IMR-90 (cell line): Measurements from ENCODE around the gene ENHO. TPM values are rescaled to one million over a fixed set of nuclear protein-coding genes. Genes with fewer than 3 reads are reported as not detected.

Source experiments
- ATAC-seq: fragments of 200-7000 bp; cut with Tn5 transposase; 2 replicates; pipeline ENCODE4 v1.9.1; 2020; ENCODE audit warnings: low read depth, mild to moderate bottlenecking, moderate library complexity
- BruUV-seq: library from RNA; stranded (reverse); fragments of 400-500 nt; replicated peaks from 2 replicates; lab custom pipeline; 2021; lab: Mats Ljungman, UMichigan
- CTCF ChIA-PET: fragments of 300-600 bp; formaldehyde crosslinking; extraction: SDS; loops from one replicate; lab custom pipeline; 2021; ENCODE audit warnings: antibody characterized with exemption; lab: Yijun Ruan, JAX
- POLR2A ChIA-PET: fragments of 300-600 bp; sonication (Branson Sonifier 250); formaldehyde crosslinking; loops from one replicate; lab custom pipeline; 2022; ENCODE audit warnings: antibody characterized with exemption; ENCODE audit not compliant: unreplicated experiment; lab: Charles Lee
- DNase-seq: peaks from one replicate; pipeline ENCODE4 v3.0.0; 2013
- H2AFZ ChIP-seq: replicated peaks from 2 replicates; pipeline ENCODE3; 2013; ENCODE audit warnings: low read length, mild to moderate bottlenecking; ENCODE audit not compliant: poor library complexity
- H2AK5ac ChIP-seq: 2 replicates; pipeline ENCODE4 v1.6.1; 2013; ENCODE audit warnings: low read depth, low read length, inconsistent platforms
- H2AK9ac ChIP-seq: replicated peaks from 2 replicates; pipeline ENCODE3; 2013; ENCODE audit warnings: mild to moderate bottlenecking, low read depth, low read length, moderate library complexity; ENCODE audit not compliant: poor library complexity
- H2BK120ac ChIP-seq: 2 replicates; pipeline ENCODE4 v1.6.1; 2013; ENCODE audit warnings: low read depth, low read length, inconsistent platforms
- H2BK15ac ChIP-seq: 3 replicates; pipeline ENCODE4 v1.6.1; 2013; ENCODE audit warnings: low read depth, low read length, inconsistent platforms
- H2BK20ac ChIP-seq: 2 replicates; pipeline ENCODE4 v1.6.1; 2013; ENCODE audit warnings: low read depth, mild to moderate bottlenecking, inconsistent platforms, low read length, moderate library complexity
- H2BK5ac ChIP-seq: 2 replicates; pipeline ENCODE4 v1.6.1; 2013; ENCODE audit warnings: mild to moderate bottlenecking, low read depth, low read length, inconsistent platforms; ENCODE audit not compliant: poor library complexity, severe bottlenecking
- H3K14ac ChIP-seq: replicated peaks from 2 replicates; pipeline ENCODE4 v1.6.1; 2013; ENCODE audit warnings: low read depth, low read length, inconsistent platforms
- H3K18ac ChIP-seq: 2 replicates; pipeline ENCODE4 v1.6.1; 2013; ENCODE audit warnings: low read depth, low read length, control low read depth
- H3K23ac ChIP-seq: 2 replicates; pipeline ENCODE4 v1.6.1; 2013; ENCODE audit warnings: low read depth, low read length, inconsistent platforms
- H3K27ac ChIP-seq: 2 replicates; pipeline ENCODE4 v1.5.1; 2013; ENCODE audit warnings: mild to moderate bottlenecking, control low read depth, low read length; ENCODE audit not compliant: insufficient read depth
- H3K27me3 ChIP-seq: 2 replicates; pipeline ENCODE4 v1.6.1; 2013; ENCODE audit warnings: low read length; ENCODE audit not compliant: control insufficient read depth, insufficient read depth
- H3K36me3 ChIP-seq: 2 replicates; pipeline ENCODE4 v1.6.1; 2013; ENCODE audit warnings: low read length, mixed read lengths; ENCODE audit not compliant: control insufficient read depth, insufficient read depth
- H3K4ac ChIP-seq: 2 replicates; pipeline ENCODE4 v1.6.1; 2013; ENCODE audit warnings: low read depth, low read length, inconsistent platforms
- H3K4me1 ChIP-seq: 2 replicates; pipeline ENCODE4 v1.6.1; 2013; ENCODE audit warnings: low read length, mixed read lengths; ENCODE audit not compliant: control insufficient read depth, insufficient read depth
- H3K4me2 ChIP-seq: 2 replicates; pipeline ENCODE4 v1.6.1; 2013; ENCODE audit warnings: low read depth, mild to moderate bottlenecking, control low read depth, low read length, moderate library complexity
- H3K4me3 ChIP-seq: 2 replicates; pipeline ENCODE4 v1.5.1; 2013; ENCODE audit warnings: low read depth, mild to moderate bottlenecking, control low read depth, low read length, moderate library complexity; ENCODE audit not compliant: insufficient read depth
- H3K56ac ChIP-seq: 2 replicates; pipeline ENCODE4 v1.6.1; 2013; ENCODE audit warnings: low read length, inconsistent platforms; ENCODE audit not compliant: insufficient read depth; ENCODE audit errors: extremely low read depth
- H3K79me1 ChIP-seq, 2 experiments: 2 replicates each; pipeline ENCODE4 v1.6.1; 2013; ENCODE audit warnings: low read length in 2 of 2, inconsistent platforms in 1 of 2, low read depth in 1 of 2
- H3K9ac ChIP-seq: 2 replicates; pipeline ENCODE4 v1.6.1; 2013; ENCODE audit warnings: low read depth, low read length, control low read depth
- H3K9me1 ChIP-seq: 2 replicates; pipeline ENCODE4 v1.6.1; 2013; ENCODE audit warnings: low read length, inconsistent platforms; ENCODE audit not compliant: insufficient read depth
- H3K9me3 ChIP-seq: 2 replicates; pipeline ENCODE4 v1.6.1; 2013; ENCODE audit warnings: low read length; ENCODE audit not compliant: control insufficient read depth, insufficient read depth
- H4K20me1 ChIP-seq: 2 replicates; pipeline ENCODE4 v1.6.1; 2013; ENCODE audit warnings: low read length, inconsistent platforms; ENCODE audit not compliant: insufficient read depth
- H4K5ac ChIP-seq: 2 replicates; pipeline ENCODE4 v1.6.1; 2013; ENCODE audit warnings: mild to moderate bottlenecking, low read depth, low read length, control low read depth
- H4K8ac ChIP-seq, 2 experiments: 2 replicates each; pipeline ENCODE4 v1.6.1; 2013; ENCODE audit warnings: low read depth in 2 of 2, low read length in 2 of 2, control low read depth in 1 of 2, inconsistent platforms in 1 of 2
- H4K91ac ChIP-seq: 2 replicates; pipeline ENCODE4 v1.6.1; 2013; ENCODE audit warnings: low read depth, low read length, inconsistent platforms; ENCODE audit not compliant: insufficient read depth
- BHLHE40 ChIP-seq: fragments of 150-350 bp; IDR thresholded peaks from 2 replicates; pipeline ENCODE4 v1.6.1; 2016; ENCODE audit warnings: mild to moderate bottlenecking, low read depth, low read length
- CHD1 ChIP-seq: IDR thresholded peaks from 2 replicates; pipeline ENCODE4 v1.6.1; 2012; ENCODE audit warnings: low read depth, low read length, improper control_type of control experiment
- MAFK ChIP-seq: IDR thresholded peaks from 2 replicates; pipeline ENCODE4 v1.6.1; 2012; ENCODE audit warnings: low read depth, low read length, improper control_type of control experiment
- MAZ ChIP-seq: IDR thresholded peaks from 2 replicates; pipeline ENCODE4 v1.6.1; 2012; ENCODE audit warnings: low read depth, mild to moderate bottlenecking, low read length, improper control_type of control experiment, moderate library complexity, borderline replicate concordance
- MXI1 ChIP-seq: IDR thresholded peaks from 2 replicates; pipeline ENCODE4 v1.6.1; 2012; ENCODE audit warnings: low read depth, mild to moderate bottlenecking, low read length, moderate library complexity, borderline replicate concordance
- POLR2A ChIP-seq: IDR thresholded peaks from 2 replicates; pipeline ENCODE4 v1.6.1; 2012; ENCODE audit warnings: mild to moderate bottlenecking, low read depth, low read length
- RAD21 ChIP-seq: IDR thresholded peaks from 2 replicates; pipeline ENCODE4 v1.6.1; 2012; ENCODE audit warnings: low read length, improper control_type of control experiment
- RCOR1 ChIP-seq: IDR thresholded peaks from 2 replicates; pipeline ENCODE4 v1.6.1; 2012; ENCODE audit warnings: mild to moderate bottlenecking, low read length, improper control_type of control experiment; ENCODE audit not compliant: insufficient replicate concordance
- RFX5 ChIP-seq: IDR thresholded peaks from 2 replicates; pipeline ENCODE4 v1.8.0; 2012; ENCODE audit warnings: low read depth, mild to moderate bottlenecking, low read length, moderate library complexity
- SMC3 ChIP-seq: fragments of 150-350 bp; IDR thresholded peaks from 2 replicates; pipeline ENCODE4 v1.6.1; 2016; ENCODE audit warnings: low read depth, mild to moderate bottlenecking, antibody characterized with exemption, low read length, moderate library complexity
- whole genome bisulfite sequencing, 2 experiments: methylation state at CpG; one replicate each; pipeline versions ENCODE4 v1.1.5 to v1.1.7; 2013; ENCODE audit warnings: missing lambda C conversion rate in 2 of 2; ENCODE audit not compliant: insufficient read length in 1 of 2; ENCODE audit errors: extremely low coverage in 2 of 2; 5-methylcytosine and 5-hydroxymethylcytosine counted together
- dilution Hi-C: fragments of 300-500 bp; cut with HindIII; formaldehyde crosslinking; loops from one replicate; pipeline ENCODE4 v1.14.3; 2018; ENCODE audit warnings: low sequenced_read_pairs; ENCODE audit not compliant: unreplicated experiment
- in situ Hi-C: fragments of 300-500 bp; cut with MboI; formaldehyde crosslinking; loops from 3 replicates; pipeline ENCODE4 v1.14.3; 2019; ENCODE audit warnings: low sequenced_read_pairs, inconsistent platforms, mixed read lengths
- intact Hi-C: fragments of 100-400 bp; cut with micrococcal nuclease; formaldehyde crosslinking; loops from 2 replicates; pipeline ENCODE4 v1.10.0; 2022
- polyA plus RNA-seq, 3 experiments: library from polyadenylated mRNA; depleted of rRNA; stranded (reverse); fragments of >200 nt; gene quantifications; 2 replicates each; pipeline ENCODE4 v1.2.3, GENCODE V29; 2012; ENCODE audit warnings: low replicate concordance in 1 of 3
- total RNA-seq: library from RNA; depleted of rRNA; stranded (reverse); fragments of >200 nt; gene quantifications from 2 replicates; pipeline ENCODE4 v1.2.3, GENCODE V29; 2012

Gene ENHO
- total and polyA plus RNA-seq, 2 of the 4 experiments (the other 2 are of a cell fraction), result not detected

DNA sequence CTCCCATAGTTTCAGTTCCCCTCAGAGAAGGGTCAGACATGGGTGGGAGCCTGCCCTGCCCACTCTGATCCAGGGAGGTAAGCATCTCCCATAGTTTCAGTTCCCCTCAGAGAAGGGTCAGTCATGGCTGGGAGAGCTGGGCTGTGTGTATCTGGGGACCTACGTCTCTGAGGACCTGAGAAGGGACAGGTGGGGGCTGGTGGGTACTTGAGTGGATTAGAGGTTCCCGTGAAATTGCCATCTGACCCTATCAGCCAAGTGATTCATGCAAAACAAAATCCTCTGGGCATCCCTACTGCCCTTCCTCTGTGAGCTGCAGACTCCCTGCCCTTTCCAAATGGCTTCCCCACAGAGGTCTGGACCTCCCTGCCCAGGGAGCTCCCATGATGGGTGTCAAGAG, 3.9 kb downstream of the ENHO start:
- no peak overlapping the region for H2BK15ac ChIP-seq
- H3K4me1 ChIP-seq, result no peaks in the 10 kb centered on the region
- H3K4me2 ChIP-seq, result no peak overlapping the region
- no peak overlapping the region for H4K8ac ChIP-seq
- no peak overlapping the region for H2AK9ac ChIP-seq
- no TSS peak for BruUV-seq
- H3K27me3 ChIP-seq, result peaks cover 66% of the 10 kb centered on the region
- no peak overlapping the region for H3K27ac ChIP-seq
- H3K4me3 ChIP-seq, result no peak overlapping the region
- H3K4ac ChIP-seq, result no peak overlapping the region
- ATAC-seq (no peak), DNase-seq (no peak)
- no peak overlapping the region for H4K91ac ChIP-seq
- no peak overlapping the region for H3K18ac ChIP-seq
- H2BK20ac ChIP-seq, result no peak overlapping the region
- H2BK5ac ChIP-seq, result no peak overlapping the region
- in situ Hi-C loops (no loop called here), dilution Hi-C loops (no loop called here), intact Hi-C loops (no loop called here)
- ChIA-PET POLR2A (no interaction called here), CTCF (interaction anchor here (0.6 kb wide), 1 partner anchor 34 kb away, joined by 3 read pairs; no protein-coding TSS in a partner anchor)
- no peak overlapping the region for H3K56ac ChIP-seq
- H3K36me3 ChIP-seq, result no peaks in the 10 kb centered on the region
- H2AFZ ChIP-seq, result no peak overlapping the region
- no peaks in the 10 kb centered on the region for H3K9me1 ChIP-seq
- no peaks in the 10 kb centered on the region for H3K79me1 ChIP-seq
- H3K9ac ChIP-seq, result no peak overlapping the region
- H4K20me1 ChIP-seq, result peaks cover 5% of the 10 kb centered on the region
- H2BK120ac ChIP-seq, result no peak overlapping the region
- no CpG with 5 or more reads among the region's 2 CpGs for WGBS, 2 experiments
- H3K23ac ChIP-seq, result no peak overlapping the region
- no peak overlapping the region for H2AK5ac ChIP-seq
- H4K5ac ChIP-seq, result no peak overlapping the region
- TF ChIP-seq MXI1 (no peak), MAFK (no peak), RAD21 (no peak), POLR2A (no peak), MAZ (no peak), BHLHE40 (no peak), CHD1 (no peak), SMC3 (no peak), RFX5 (no peak), RCOR1 (no peak)
- H3K14ac ChIP-seq, result no peak overlapping the region
- no peaks in the 10 kb centered on the region for H3K9me3 ChIP-seq
